ENCODE measurements around the gene ASPDH.

Gene ASPDH

DNA sequence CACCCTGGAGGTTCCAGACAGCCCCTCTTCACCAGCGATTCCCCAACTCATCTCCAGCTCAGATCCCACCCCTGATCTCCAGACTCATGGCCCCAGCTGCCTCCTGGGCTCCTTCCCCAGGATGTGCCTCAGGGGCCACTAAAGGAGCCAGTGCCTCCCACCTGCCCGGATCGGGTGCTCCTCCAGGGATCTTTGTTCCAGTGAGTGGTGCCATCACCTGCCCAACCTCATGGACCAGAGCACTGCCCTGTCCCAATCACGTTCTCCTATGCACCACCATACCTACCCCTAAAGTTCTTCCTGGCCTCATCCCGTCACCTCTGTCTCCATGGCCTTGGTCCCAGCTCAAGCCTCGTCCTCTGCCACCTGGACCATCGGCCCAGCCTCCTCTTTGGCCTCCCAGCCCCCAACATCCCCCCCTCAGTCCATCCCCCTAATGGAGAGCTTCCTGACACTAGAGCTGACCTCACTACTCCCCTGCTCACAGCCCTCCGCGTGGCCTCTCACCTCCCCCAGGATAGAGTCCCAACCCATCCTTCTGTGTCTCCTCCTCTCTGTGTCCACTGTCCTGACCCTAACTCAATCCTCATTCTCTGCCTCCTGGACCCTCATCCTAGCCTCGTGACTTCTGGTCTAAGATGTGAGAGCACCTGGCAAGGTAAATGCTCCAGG is 28.3 kb downstream of the ASPDH start:
- no CpG with 5 or more reads among the region's 10 CpGs for WGBS (ENCODE audit: insufficient coverage, insufficient read length)
- no peaks in the 10 kb centered on the region; the same call in 1 of the 2 replicates for H3K27me3 ChIP-seq (ENCODE audit: control insufficient read depth, insufficient read depth, low read length)
- H3K4me1 ChIP-seq (ENCODE audit: control insufficient read depth, insufficient read depth, low read length), result no peaks in the 10 kb centered on the region; the same call in 1 of the 2 replicates
- peaks cover 6% of the 10 kb centered on the region; the same call in 1 of the 2 replicates for H3K36me3 ChIP-seq (ENCODE audit: control insufficient read depth, insufficient read depth, low read length)
- DNase-seq (ENCODE audit: low read depth, low spot score), result no peak
- H3K9me3 ChIP-seq (ENCODE audit: control insufficient read depth, insufficient read depth, low read length), result peaks cover 12% of the 10 kb centered on the region
- no peak overlapping the region for H3K4me3 ChIP-seq (ENCODE audit: low read length)
- no peak overlapping the region for H3K27ac ChIP-seq (ENCODE audit: low read length)

DNA sequence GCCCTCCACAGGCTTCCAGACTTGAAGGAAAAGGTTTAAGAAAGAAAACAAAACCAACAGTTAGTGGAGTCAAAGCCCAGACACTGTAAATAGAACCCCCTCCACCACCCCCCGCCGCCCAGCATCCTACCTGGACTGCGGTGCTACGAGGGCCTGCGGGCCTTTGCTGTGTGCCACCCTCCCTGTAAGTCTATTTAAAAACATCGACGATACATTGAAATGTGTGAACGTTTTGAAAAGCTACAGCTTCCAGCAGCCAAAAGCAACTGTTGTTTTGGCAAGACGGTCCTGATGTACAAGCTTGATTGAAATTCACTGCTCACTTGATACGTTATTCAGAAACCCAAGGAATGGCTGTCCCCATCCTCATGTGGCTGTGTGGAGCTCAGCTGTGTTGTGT is 30.8 kb downstream of the ASPDH start:
- no peak overlapping the region for H3K27ac ChIP-seq (ENCODE audit: low read length)
- H3K4me3 ChIP-seq (ENCODE audit: low read length), result no peak overlapping the region
- no peaks in the 10 kb centered on the region; the same call in 1 of the 2 replicates for H3K4me1 ChIP-seq (ENCODE audit: control insufficient read depth, insufficient read depth, low read length)
- peaks cover 12% of the 10 kb centered on the region for H3K9me3 ChIP-seq (ENCODE audit: control insufficient read depth, insufficient read depth, low read length)
- H3K36me3 ChIP-seq (ENCODE audit: control insufficient read depth, insufficient read depth, low read length), result peaks cover 7% of the 10 kb centered on the region; the same call in 1 of the 2 replicates
- WGBS (ENCODE audit: insufficient coverage, insufficient read length), result no CpG with 5 or more reads among the region's 10 CpGs
- H3K27me3 ChIP-seq (ENCODE audit: control insufficient read depth, insufficient read depth, low read length), result no peaks in the 10 kb centered on the region; the same call in 1 of the 2 replicates
- no peak for DNase-seq (ENCODE audit: low read depth, low spot score)

DNA sequence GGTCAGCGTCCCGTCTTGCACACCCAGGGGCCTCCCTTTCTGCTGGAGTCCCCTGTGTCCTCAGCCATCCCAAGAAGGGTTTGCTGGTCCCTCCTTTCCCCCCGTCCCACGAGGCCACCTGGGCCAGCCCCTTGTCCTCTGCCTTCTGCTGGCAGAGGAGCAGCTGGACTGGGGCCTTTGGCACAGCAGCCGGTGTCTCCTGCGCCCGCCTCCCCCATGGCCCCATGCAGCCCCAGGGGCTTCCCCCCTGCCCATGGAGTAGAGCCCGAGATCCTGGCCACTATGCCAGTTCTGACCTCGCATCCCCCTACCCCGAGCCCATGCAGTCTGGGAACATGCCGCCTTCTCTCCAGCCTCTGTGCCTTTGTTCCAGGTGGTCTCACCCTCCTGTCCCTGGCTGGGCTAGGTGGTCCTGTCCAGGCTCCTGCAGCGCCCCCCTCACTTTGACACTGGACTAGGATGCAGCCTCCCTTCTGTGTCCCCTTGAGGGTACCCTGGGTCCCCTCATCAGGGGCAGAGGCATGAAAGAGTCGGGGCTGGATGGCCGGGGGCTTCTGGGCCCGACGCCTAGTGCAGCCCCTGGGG is 31.4 kb downstream of the ASPDH start:
- H3K27me3 ChIP-seq (ENCODE audit: control insufficient read depth, insufficient read depth, low read length), result no peaks in the 10 kb centered on the region; the same call in 1 of the 2 replicates

DNA sequence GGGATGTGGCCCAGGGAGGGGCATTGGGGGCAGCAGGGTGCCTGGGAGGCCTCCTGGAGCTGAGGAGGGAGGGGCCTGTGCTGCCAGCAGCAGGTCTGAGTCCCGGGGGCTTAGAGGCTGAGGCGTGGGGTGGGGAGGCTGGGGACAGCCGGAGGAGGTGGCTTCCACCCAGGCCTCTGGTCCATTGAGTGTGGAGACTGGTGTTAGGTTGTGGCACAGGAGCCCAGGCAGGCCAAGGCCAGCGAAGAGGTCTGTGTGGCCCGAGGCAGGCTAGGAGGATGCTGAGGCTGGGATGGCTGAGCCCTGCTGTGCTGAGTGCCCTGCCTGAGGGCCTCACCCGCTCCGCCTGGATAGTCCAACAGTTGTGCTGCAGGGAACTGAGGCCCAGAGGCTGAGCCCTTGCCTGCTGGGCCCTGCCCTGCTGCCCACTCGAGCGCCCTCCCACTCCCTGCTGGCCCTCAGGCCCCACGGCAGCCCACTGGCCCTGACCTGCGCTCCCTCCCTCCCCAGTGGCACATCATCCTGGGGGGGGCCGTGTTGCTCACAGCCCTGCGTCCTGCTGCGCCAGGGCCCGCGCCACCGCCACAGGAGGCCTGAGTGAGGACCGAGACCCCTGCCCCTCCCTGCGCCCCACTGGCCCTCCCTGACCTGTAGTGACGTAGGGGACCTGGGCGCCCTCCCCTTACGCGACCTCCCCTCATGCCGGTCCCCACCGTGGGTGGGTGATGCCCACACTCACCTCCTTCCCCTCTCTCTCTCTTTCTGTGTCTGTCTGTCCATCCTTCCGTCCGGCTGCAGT is 32.2 kb downstream of the ASPDH start:
- no CpG with 5 or more reads among the region's 27 CpGs for WGBS (ENCODE audit: insufficient coverage, insufficient read length)
- no peak overlapping the region for H3K27ac ChIP-seq (ENCODE audit: low read length)

More for the DNA sequence above, 31.4 kb downstream of the ASPDH start:
- WGBS (ENCODE audit: insufficient coverage, insufficient read length), result no CpG with 5 or more reads among the region's 16 CpGs
- no peak overlapping the region for H3K27ac ChIP-seq (ENCODE audit: low read length)
- H3K36me3 ChIP-seq (ENCODE audit: control insufficient read depth, insufficient read depth, low read length), result peaks cover 7% of the 10 kb centered on the region; the same call in 1 of the 2 replicates
- H3K4me3 ChIP-seq (ENCODE audit: low read length), result no peak overlapping the region
- no peaks in the 10 kb centered on the region; the same call in 1 of the 2 replicates for H3K4me1 ChIP-seq (ENCODE audit: control insufficient read depth, insufficient read depth, low read length)
- DNase-seq (ENCODE audit: low read depth, low spot score), result no peak
- H3K9me3 ChIP-seq (ENCODE audit: control insufficient read depth, insufficient read depth, low read length), result peaks cover 11% of the 10 kb centered on the region

DNA sequence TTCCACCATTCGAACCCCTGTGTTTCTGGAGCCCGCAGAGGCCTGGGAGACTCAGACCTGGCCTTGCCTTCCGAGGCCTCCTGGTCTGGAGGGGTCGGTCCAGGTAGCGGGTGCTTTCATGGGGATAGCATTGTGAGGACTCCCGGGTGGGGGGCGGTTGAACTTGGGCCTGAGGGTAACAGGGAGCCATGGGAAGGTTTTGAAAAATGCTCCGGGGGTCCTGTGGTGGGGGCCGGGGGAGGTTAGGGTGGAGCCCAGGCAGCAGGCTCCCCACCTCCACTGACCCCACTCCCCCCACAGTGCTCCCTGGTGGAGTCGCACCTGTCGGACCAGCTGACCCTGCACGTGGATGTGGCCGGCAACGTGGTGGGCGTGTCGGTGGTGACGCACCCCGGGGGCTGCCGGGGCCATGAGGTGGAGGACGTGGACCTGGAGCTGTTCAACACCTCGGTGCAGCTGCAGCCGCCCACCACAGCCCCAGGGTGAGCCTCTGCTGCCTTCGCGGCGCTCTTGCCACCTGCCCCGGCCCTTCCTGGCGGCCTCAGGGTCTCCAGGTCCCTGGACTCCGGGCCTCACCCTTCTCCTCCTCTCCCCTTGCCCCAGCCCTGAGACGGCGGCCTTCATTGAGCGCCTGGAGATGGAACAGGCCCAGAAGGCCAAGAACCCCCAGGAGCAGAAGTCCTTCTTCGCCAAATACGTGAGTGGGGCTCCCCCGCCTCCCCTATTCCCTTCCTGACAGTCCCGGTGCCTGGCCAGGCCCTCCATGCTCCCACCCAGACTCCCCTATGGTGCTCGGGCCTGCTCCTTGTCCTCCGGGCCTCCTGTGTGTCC is 33.2 kb downstream of the ASPDH start:
- Histone ChIP-seq H3K4me1 (ENCODE audit: control insufficient read depth, insufficient read depth, low read length) (no peaks in the 10 kb centered on the region; the same call in 1 of the 2 replicates), H3K36me3 (ENCODE audit: control insufficient read depth, insufficient read depth, low read length) (peaks cover 7% of the 10 kb centered on the region; the same call in 1 of the 2 replicates), H3K4me3 (ENCODE audit: low read length) (no peak overlapping the region), H3K27ac (ENCODE audit: low read length) (no peak overlapping the region), H3K27me3 (ENCODE audit: control insufficient read depth, insufficient read depth, low read length) (no peaks in the 10 kb centered on the region; the same call in 1 of the 2 replicates), H3K9me3 (ENCODE audit: control insufficient read depth, insufficient read depth, low read length) (peaks cover 5% of the 10 kb centered on the region)
- no peak for DNase-seq (ENCODE audit: low read depth, low spot score)
- no CpG with 5 or more reads among the region's 37 CpGs for WGBS (ENCODE audit: insufficient coverage, insufficient read length)

More for the DNA sequence above, 32.2 kb downstream of the ASPDH start:
- H3K27me3 ChIP-seq (ENCODE audit: control insufficient read depth, insufficient read depth, low read length), result no peaks in the 10 kb centered on the region; the same call in 1 of the 2 replicates
- H3K36me3 ChIP-seq (ENCODE audit: control insufficient read depth, insufficient read depth, low read length), result peaks cover 7% of the 10 kb centered on the region; the same call in 1 of the 2 replicates
- no peak overlapping the region for H3K4me3 ChIP-seq (ENCODE audit: low read length)
- H3K9me3 ChIP-seq (ENCODE audit: control insufficient read depth, insufficient read depth, low read length), result peaks cover 11% of the 10 kb centered on the region
- no peaks in the 10 kb centered on the region; the same call in 1 of the 2 replicates for H3K4me1 ChIP-seq (ENCODE audit: control insufficient read depth, insufficient read depth, low read length)
- no peak for DNase-seq (ENCODE audit: low read depth, low spot score)

DNA sequence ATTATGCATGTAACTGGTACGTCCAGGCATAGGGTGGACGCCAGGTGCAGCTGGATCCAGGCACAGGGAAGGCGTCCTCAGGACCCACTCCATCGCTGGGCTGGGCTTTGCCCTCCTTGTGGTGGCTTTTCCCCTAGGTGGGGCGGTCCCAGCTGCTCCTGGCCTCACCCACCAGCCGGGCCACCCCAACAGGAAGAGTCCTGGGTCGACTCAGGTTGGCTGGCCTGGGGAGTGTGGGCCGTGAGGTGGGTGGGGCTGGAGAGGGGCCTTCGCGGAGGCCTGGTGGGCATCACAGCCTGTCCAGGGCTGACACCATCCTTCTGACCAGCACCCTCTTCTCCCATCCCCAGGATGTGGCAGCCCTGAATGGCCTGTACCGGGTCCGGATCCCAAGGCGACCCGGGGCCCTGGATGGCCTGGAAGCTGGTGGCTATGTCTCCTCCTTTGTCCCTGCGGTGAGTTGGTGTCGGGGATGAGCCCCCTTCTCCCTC is 33.9 kb downstream of the ASPDH start:
- DNase-seq (ENCODE audit: low read depth, low spot score), result no peak
- H3K36me3 ChIP-seq (ENCODE audit: control insufficient read depth, insufficient read depth, low read length), result peaks cover 7% of the 10 kb centered on the region; the same call in 1 of the 2 replicates
- H3K4me1 ChIP-seq (ENCODE audit: control insufficient read depth, insufficient read depth, low read length), result no peaks in the 10 kb centered on the region; the same call in 1 of the 2 replicates
- WGBS (ENCODE audit: insufficient coverage, insufficient read length), result no CpG with 5 or more reads among the region's 16 CpGs
- no peaks in the 10 kb centered on the region; the same call in 1 of the 2 replicates for H3K9me3 ChIP-seq (ENCODE audit: control insufficient read depth, insufficient read depth, low read length)
- no peak overlapping the region for H3K27ac ChIP-seq (ENCODE audit: low read length)
- H3K4me3 ChIP-seq (ENCODE audit: low read length), result no peak overlapping the region
- no peaks in the 10 kb centered on the region; the same call in 1 of the 2 replicates for H3K27me3 ChIP-seq (ENCODE audit: control insufficient read depth, insufficient read depth, low read length)

DNA sequence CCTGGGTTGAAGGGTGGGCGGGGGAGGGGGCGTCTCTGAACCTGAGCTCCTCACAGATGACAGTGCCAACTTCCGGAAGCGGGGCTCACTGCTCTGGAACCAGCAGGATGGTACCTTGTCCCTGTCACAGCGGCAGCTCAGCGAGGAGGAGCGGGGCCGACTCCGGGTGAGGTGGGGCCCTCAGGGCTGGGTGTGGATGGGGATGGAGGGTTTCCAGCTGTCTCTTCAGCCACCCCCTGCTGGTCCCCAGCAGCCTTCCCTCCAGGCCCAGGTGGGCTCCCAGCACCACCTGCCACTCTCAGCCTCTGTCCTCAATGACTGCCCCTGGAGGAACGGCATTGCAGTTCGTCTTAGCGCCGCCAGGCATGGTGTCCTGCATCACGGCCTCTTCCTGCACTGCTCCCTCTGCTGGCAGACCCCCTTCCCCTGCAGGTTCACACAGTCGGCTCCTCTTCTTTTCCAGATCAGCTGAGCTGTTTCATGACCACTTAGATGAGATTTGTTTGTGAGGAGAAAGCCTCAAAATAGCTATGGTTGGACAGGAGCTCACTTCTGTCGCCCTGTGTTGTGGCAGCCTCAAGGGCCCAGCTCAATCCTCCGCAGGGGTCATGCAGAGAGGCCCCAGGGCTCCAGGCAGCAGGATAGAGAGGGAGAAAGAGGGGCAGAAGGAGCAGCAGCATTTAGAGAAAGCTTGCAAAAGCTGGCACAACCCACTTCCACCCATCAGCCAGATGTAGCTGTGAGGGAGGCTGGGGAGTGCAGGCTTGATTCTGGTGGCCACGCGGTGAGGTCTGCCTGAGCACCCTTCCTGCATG is 34.6 kb downstream of the ASPDH start:
- Histone ChIP-seq H3K4me1 (ENCODE audit: control insufficient read depth, insufficient read depth, low read length) (no peaks in the 10 kb centered on the region; the same call in 1 of the 2 replicates), H3K36me3 (ENCODE audit: control insufficient read depth, insufficient read depth, low read length) (peaks cover 7% of the 10 kb centered on the region; the same call in 1 of the 2 replicates), H3K9me3 (ENCODE audit: control insufficient read depth, insufficient read depth, low read length) (no peaks in the 10 kb centered on the region; the same call in 1 of the 2 replicates), H3K27me3 (ENCODE audit: control insufficient read depth, insufficient read depth, low read length) (no peaks in the 10 kb centered on the region), H3K27ac (ENCODE audit: low read length) (no peak overlapping the region), H3K4me3 (ENCODE audit: low read length) (no peak overlapping the region)
- no CpG with 5 or more reads among the region's 19 CpGs for WGBS (ENCODE audit: insufficient coverage, insufficient read length)
- DNase-seq (ENCODE audit: low read depth, low spot score), result no peak

DNA sequence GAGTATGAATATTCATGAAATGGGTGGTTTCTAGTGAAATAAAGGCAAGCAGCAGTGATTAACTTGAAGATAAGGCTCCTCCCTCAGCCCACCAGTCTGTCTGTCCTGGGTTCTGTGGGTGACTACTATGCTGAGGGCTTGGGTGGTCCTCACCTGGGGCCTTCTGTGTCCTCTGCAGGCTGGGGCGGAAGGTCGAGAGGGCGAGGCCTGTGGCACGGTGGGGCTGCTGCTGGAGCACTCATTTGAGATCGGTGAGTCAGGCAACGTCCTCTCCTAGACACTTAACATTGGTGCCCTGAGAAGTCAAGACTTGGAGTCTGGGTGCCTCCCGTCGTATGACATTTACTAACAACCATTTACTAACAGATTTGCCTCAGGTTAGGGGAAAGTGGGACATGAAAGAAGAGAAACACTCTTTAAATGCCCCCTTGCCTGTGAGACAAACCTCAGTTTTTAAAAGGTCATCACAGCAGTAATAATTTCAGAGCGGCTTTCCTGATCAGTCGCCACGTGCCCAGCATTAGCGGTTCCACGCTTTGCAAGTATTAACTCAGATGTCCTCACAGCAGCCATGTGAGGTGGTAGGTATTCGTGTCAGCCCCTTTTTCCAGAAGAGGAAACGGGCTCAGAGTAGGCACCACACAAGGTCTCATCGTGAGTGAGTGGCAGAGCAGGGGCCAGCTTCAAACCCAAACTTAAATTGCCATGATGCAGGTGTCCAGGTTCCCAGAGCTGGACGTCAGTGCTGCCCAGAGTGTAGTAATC is 35.8 kb downstream of the ASPDH start:
- no peak overlapping the region for H3K4me3 ChIP-seq (ENCODE audit: low read length)
- WGBS (ENCODE audit: insufficient coverage, insufficient read length), result no CpG with 5 or more reads among the region's 17 CpGs
- no peak overlapping the region for H3K27ac ChIP-seq (ENCODE audit: low read length)

More for the DNA sequence above, 35.8 kb downstream of the ASPDH start:
- Histone ChIP-seq H3K4me1 (ENCODE audit: control insufficient read depth, insufficient read depth, low read length) (no peaks in the 10 kb centered on the region; the same call in 1 of the 2 replicates), H3K9me3 (ENCODE audit: control insufficient read depth, insufficient read depth, low read length) (no peaks in the 10 kb centered on the region; the same call in 1 of the 2 replicates), H3K27me3 (ENCODE audit: control insufficient read depth, insufficient read depth, low read length) (no peaks in the 10 kb centered on the region), H3K36me3 (ENCODE audit: control insufficient read depth, insufficient read depth, low read length) (peaks cover 7% of the 10 kb centered on the region; the same call in 1 of the 2 replicates)
- no peak for DNase-seq (ENCODE audit: low read depth, low spot score)
